Measurements from ENCODE around the gene EML1. TPM values are rescaled to one million over a fixed set of nuclear protein-coding genes. Genes with fewer than 3 reads are reported as not detected.

The EML1 gene
- total and polyA plus RNA-seq, 2 of the 13 experiments (the other 11 are each of a cell fraction or from before 2014, with no cell fraction given) = 0.59 to 1.7 TPM

DNA sequence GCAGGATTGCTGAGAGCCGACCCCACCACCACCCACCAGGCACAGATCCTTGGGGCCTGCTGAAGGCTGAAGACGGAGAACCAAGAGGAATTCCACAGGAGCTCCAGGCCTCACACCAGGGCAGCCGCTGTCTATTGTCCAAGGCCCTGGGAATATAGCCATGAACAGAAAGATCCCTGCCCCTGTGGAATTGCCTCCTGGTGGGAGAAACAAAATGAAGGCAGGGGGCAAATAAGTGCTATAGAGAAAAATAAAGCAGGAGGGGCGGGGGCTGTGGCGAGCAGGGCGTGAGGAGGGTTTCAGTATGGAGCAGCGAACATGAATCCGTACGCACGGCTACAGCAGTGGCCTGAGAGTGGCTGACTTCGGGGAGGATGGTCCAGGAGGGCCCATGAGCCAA, 96.1 kb downstream of the EML1 start:
- Histone ChIP-seq H3K27ac (ENCODE audit: extremely low read length, insufficient read depth, low read length) (no peak overlapping the region), H3K9me3 (ENCODE audit: low read length) (no peaks in the 10 kb centered on the region), H3K79me2 (ENCODE audit: insufficient read depth, low read length) (no peaks in the 10 kb centered on the region), H3K9ac (ENCODE audit: insufficient read depth, low read depth, low read length) (no peak overlapping the region), H3K27me3 (ENCODE audit: control insufficient read depth in 1 of 2, insufficient read depth in 2 of 2, low read length in 2 of 2) (no peaks in the 10 kb centered on the region), H3K4me1 (ENCODE audit: insufficient read depth, low read length) (no peaks in the 10 kb centered on the region), H4K20me1 (ENCODE audit: insufficient read depth, low read length) (no peaks in the 10 kb centered on the region), H3K4me3 (replicated peaks in 1 of 3; ENCODE audit: insufficient read depth in 1 of 3, low read depth in 2 of 3, low read length in 3 of 3) (no peak overlapping the region), H3K4me2 (ENCODE audit: low read depth, low read length) (no peak overlapping the region), H3K36me3 (replicated peaks in 1 of 2; ENCODE audit: control insufficient read depth in 1 of 2, insufficient read depth in 2 of 2, low read length in 2 of 2) (no peaks in the 10 kb centered on the region), H2AFZ (ENCODE audit: low read length) (no peak overlapping the region)
- TF ChIP-seq ZNF12 (CRISPR knock-in tag; IDR thresholded peaks at IDR 0.05) (no peak), MED13 (CRISPR knock-in tag; IDR thresholded peaks at IDR 0.05) (no peak), U2AF1 (optimal IDR thresholded peaks at IDR 0.05; ENCODE audit: low read depth, low read length) (no peak), ZNF816 (CRISPR knock-in tag; IDR thresholded peaks at IDR 0.05; ENCODE audit: borderline replicate concordance) (no peak), ZFP36 (IDR thresholded peaks at IDR 0.05; ENCODE audit: borderline replicate concordance, low read depth, low read length, partially characterized antibody) (no peak), HHEX (CRISPR knock-in tag; IDR thresholded peaks at IDR 0.05) (no peak), IRF2 (CRISPR knock-in tag; IDR thresholded peaks at IDR 0.05) (no peak)
- TF ChIP-seq, protein P1, sequence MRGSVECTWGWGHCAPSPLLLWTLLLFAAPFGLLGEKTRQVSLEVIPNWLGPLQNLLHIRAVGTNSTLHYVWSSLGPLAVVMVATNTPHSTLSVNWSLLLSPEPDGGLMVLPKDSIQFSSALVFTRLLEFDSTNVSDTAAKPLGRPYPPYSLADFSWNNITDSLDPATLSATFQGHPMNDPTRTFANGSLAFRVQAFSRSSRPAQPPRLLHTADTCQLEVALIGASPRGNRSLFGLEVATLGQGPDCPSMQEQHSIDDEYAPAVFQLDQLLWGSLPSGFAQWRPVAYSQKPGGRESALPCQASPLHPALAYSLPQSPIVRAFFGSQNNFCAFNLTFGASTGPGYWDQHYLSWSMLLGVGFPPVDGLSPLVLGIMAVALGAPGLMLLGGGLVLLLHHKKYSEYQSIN (CRISPR knock-in tag; IDR thresholded peaks at IDR 0.05; ENCODE audit: borderline replicate concordance) = no peak
- TF ChIP-seq, protein P2, sequence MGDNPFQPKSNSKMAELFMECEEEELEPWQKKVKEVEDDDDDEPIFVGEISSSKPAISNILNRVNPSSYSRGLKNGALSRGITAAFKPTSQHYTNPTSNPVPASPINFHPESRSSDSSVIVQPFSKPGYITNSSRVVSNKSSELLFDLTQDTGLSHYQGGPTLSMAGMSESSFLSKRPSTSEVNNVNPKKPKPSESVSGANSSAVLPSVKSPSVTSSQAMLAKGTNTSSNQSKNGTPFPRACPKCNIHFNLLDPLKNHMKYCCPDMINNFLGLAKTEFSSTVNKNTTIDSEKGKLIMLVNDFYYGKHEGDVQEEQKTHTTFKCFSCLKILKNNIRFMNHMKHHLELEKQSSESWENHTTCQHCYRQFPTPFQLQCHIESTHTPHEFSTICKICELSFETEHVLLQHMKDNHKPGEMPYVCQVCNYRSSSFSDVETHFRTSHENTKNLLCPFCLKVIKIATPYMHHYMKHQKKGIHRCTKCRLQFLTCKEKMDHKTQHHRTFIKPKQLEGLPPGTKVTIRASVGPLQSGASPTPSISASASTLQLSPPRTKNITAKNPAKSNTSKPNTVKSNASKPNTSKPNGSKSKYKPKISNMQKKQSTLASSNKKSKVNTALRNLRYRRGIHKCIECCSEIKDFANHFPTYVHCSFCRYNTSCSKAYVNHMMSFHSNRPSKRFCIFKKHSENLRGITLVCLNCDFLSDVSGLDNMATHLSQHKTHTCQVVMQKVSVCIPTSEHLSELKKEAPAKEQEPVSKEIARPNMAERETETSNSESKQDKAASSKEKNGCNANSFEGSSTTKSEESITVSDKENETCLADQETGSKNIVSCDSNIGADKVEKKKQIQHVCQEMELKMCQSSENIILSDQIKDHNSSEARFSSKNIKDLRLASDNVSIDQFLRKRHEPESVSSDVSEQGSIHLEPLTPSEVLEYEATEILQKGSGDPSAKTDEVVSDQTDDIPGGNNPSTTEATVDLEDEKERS (CRISPR knock-in tag; IDR thresholded peaks at IDR 0.05) = no peak
- DNase-seq (ENCODE audit: low spot score) = no peak
- no TSS peak for BruUV-seq (replicated peaks)
- no peak for ATAC-seq
- no peak for FAIRE-seq
- in situ Hi-C loops (cut with HindIII; ENCODE audit: extremely low pct_ligation_motif_present, low pct_unique_long_range_greater_than_20kb) = loop anchor here (5.0 to 10.0 kb wide), 3 partner anchors 157 to 364 kb away; partner anchors contain the start of gene CYP46A1
- POLR2A ChIA-PET = no interaction called here
- intact Hi-C loops (cut with micrococcal nuclease; ENCODE audit: unreplicated experiment) = no loop called here
- CTCF ChIA-PET (ENCODE audit: low intra/inter-chr PET ratio, low total read pairs) = no interaction called here
- WGBS (ENCODE audit: low lambda C conversion rate) = 73% methylated on average over 10 of the region's 11 CpGs
